GM12892 (cell line): Measurements from ENCODE around the gene JAK1.

Source experiments
- POLR2A ChIP-seq: IDR thresholded peaks from 2 replicates; pipeline ENCODE4 v1.6.1; 2011; ENCODE audit warnings: low read depth, low read length, control low read depth
- POLR2AphosphoS5 ChIP-seq: IDR thresholded peaks from 2 replicates; pipeline ENCODE4 v1.6.1; 2011; ENCODE audit warnings: low read depth, low read length, control low read depth

GRCh38 chr1:64933296-64934070 lies 32.9 kb downstream of the JAK1 start:
- TF ChIP-seq POLR2AphosphoS5, result no peak
- TF ChIP-seq POLR2A, result no peak
